GM18867 (cell line): ENCODE results near the gene SLC1A1.
"Not testable (repeated sequence)": the region's sequence is repeated elsewhere in the genome, so short reads cannot be mapped to it uniquely, and the experiment has no call there.

ENCODE experiments used
- ATAC-seq: cut with Tn5 transposase; IDR thresholded peaks from one replicate; pipeline ENCODE4 v1.9.1; 2021; ENCODE audit warnings: mild to moderate bottlenecking, moderate library complexity; ENCODE audit not compliant: unreplicated experiment

Gene SLC1A1

GRCh38 chr9:4574657-4575243 is 84.5 kb downstream of the SLC1A1 start:
- ATAC-seq = peak; percentile 71

- ATAC-seq = no peak
Observed at GRCh38 chr9:4575997-4576396, 85.7 kb downstream of the SLC1A1 start.

DNA sequence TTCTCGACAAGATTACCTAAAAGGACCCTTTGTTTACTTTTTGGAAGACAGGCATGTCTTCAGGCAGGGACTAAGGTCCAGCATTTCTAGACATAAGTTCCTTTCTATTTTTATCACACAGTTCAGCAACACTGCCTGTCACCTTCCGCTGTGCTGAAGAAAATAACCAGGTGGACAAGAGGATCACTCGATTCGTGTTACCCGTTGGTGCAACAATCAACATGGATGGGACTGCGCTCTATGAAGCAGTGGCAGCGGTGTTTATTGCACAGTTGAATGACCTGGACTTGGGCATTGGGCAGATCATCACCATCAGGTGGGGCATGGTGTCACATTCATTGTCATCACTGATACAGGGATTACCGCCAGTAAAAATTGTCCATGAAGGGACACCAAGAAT is 86.2 kb downstream of the SLC1A1 start:
- no peak for ATAC-seq

GRCh38 chr9:4579001-4579400 is 88.7 kb downstream of the SLC1A1 start:
- ATAC-seq = no peak

- no peak for ATAC-seq
Observed at GRCh38 chr9:4581035-4581760, 90.9 kb downstream of the SLC1A1 start.

- ATAC-seq = no peak
Observed at GRCh38 chr9:4581861-4582565, 91.7 kb downstream of the SLC1A1 start.

- ATAC-seq = no peak
Observed at GRCh38 chr9:4583001-4583400, 92.7 kb downstream of the SLC1A1 start.

- ATAC-seq = no peak
Observed at GRCh38 chr9:4584636-4585035, 94.4 kb downstream of the SLC1A1 start.

DNA sequence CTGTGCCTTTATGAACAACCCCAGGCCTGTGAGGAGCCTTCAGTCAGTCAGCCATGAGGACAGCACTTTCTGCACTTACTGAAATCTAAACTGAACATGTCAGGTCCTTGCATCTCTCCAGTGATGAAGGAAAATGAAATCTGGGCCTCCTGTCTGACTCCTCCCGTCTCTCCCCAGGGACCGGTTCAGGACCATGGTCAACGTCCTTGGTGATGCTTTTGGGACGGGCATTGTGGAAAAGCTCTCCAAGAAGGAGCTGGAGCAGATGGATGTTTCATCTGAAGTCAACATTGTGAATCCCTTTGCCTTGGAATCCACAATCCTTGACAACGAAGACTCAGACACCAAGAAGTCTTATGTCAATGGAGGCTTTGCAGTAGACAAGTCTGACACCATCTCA is 94.9 kb downstream of the SLC1A1 start:
- ATAC-seq = no peak

GRCh38 chr9:4588721-4589120 is 98.5 kb downstream of the SLC1A1 start:
- no peak for ATAC-seq

DNA sequence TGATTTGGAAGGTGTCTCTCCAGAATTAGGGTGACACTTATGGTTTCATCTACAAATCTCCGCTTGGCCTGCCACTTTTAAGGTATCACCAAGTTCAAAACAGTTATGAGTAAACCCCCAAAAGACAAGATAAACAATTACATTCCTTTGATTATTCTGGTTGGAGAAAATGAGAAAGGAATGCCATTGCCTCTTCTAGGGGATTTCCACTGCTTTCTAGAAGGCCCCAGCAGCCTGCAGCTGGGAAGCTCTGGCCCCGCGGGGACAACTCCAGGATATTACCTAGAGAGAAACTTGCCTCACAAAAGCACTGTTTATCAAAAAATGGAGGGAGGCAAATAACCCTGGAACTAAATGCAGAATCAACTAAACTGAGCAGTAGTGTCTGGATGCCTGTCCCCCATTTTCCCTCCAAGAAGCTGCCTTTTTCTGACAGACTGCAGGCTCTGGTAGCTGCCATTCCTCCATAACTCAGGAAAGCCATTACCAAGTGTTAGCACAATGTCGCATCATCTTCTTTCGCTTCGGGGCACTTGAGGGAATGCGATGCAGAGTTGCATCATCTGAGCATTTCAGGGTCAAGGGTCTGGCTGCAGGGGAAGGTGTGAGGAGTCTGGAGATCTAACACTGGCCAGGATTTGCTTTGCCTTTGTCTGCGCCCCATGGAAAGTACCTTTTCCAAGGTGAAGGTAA is 100.3 kb downstream of the SLC1A1 start:
- no peak for ATAC-seq

DNA sequence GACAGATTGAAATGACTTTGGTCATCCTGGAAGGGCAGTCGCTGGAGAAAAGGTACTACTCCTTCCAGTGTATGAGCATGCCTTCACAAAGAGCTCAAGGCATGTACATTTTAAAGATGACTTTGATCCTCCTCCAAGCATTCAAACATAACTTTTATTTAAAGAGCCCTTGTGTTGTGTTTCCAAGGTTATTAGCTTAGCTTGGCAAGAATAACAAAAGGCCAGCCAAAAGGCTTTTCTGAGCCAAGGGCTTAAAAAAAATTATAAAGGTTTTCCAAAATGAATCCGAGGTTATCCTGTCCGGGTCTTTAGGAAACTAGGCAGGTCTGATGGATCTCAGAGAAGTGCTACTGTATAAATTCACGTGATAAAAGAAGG is 100.8 kb downstream of the SLC1A1 start:
- ATAC-seq = no peak

DNA sequence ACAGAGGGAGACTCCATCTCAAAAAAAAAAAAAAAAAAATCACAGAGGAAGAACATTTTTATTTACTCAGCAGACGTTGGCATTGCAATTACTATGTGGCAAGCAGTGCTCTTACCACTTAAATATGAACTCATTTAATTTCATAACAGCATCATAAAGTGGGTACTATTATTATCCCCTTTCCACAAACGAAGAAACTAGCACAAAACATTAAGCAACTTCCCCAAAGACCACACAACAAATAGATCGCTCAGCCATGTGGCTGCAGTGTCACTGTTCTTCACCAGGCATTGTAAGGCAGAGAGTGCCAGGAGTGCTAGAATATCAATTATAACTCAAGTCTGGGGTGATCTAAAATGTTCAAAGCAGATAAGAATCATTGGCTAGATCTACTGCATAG is 102.0 kb downstream of the SLC1A1 start:
- ATAC-seq = no peak

DNA sequence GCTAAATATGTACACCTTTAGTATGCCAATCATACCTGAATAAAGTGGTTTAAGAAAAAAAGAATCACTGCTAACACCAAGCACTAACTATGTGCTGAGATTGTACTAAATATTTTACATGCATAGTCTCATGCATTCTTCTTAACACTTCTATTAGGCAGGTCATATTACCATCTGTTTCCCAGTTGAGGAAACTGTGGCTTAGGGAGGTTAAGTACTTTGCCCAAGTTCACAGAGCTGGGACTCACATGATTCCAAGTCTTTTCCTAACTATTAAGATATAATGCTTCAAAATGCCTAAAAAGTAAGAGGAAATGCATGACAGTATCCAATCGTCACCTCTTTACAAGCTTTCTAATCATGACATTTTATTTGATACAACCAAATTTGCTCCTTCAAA is 102.6 kb downstream of the SLC1A1 start:
- no peak for ATAC-seq

DNA sequence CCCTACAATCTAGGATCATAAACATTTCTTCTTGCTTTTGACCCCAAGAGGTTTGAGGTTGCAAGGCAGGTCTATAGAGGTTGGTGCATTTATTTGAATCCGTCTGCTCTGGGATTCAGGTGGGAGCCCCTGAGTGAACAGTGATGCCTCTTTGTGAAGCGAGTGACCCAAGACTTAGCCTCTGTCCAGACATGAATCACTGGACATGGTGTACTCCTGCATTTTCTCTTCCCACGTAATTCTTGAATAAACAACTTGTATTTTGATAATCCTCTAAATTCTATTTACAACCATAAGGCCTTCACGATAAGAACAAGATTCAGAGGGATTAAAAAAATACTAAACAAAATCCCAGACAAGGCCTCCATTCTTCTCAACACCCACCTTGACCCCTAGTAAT is 104.3 kb downstream of the SLC1A1 start:
- ATAC-seq = no peak

GRCh38 chr9:4594994-4595393 is 104.7 kb downstream of the SLC1A1 start:
- no peak for ATAC-seq

- no peak for ATAC-seq
Observed at GRCh38 chr9:4596165-4596922, 106.1 kb downstream of the SLC1A1 start.

- no peak for ATAC-seq
Observed at GRCh38 chr9:4600368-4600767, 110.1 kb downstream of the SLC1A1 start.

GRCh38 chr9:4603830-4604229 is 113.6 kb downstream of the SLC1A1 start:
- no peak for ATAC-seq

- ATAC-seq = no peak
Observed at GRCh38 chr9:4604678-4605095, 114.4 kb downstream of the SLC1A1 start.

DNA sequence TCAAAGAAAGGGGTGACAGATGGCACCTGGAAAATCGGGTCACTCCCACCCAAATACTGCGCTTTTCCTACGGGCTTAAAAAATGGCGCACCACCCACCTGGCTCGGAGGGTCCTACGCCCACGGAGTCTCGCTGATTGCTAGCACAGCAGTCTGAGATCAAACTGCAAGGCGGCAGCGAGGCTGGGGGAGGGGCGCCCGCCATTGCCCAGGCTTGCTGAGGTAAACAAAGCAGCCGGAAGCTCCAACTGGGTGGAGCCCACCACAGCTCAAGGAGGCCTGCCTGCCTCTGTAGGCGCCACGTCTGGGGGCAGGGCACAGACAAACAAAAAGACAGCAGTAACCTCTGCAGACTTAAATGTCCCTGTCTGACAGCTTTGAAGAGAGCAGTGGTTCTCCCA is 115.8 kb downstream of the SLC1A1 start:
- ATAC-seq = not testable (repeated sequence)
